Natural killer cell (primary cell): Measurements from ENCODE around the gene ANO10. TPM values are rescaled to one million over a fixed set of nuclear protein-coding genes. Genes with fewer than 3 reads are reported as not detected.
"Not testable (repeated sequence)": the region's sequence is repeated elsewhere in the genome, so short reads cannot be mapped to it uniquely, and the experiment has no call there.

Source experiments
- ATAC-seq, 3 donors: fragments of 150-1000 bp in 2 of 3; fragments of 200-7000 bp in 1 of 3; cut with Tn5 transposase; 1 replicate in 1 of 3; 2 replicates in 2 of 3; pipeline ENCODE4 v1.10.0; 2021; ENCODE audit warnings: mild to moderate bottlenecking in 2 of 3, moderate library complexity in 2 of 3
- DNase-seq, 2 donors: peaks; one replicate each; pipeline versions ENCODE4 v3.0.0 to v3.0.0-alpha.2; 2013 to 2021; ENCODE audit warnings: mixed read lengths in 1 of 2
- H3K27ac ChIP-seq: one replicate; pipeline ENCODE4 v1.5.1; 2013; ENCODE audit warnings: mild to moderate bottlenecking, low read length
- H3K27me3 ChIP-seq: one replicate; pipeline ENCODE4 v1.6.1; 2013; ENCODE audit warnings: low read length; ENCODE audit not compliant: control insufficient read depth, insufficient read depth
- H3K36me3 ChIP-seq: one replicate; pipeline ENCODE4 v1.6.1; 2013; ENCODE audit warnings: low read length; ENCODE audit not compliant: control insufficient read depth, insufficient read depth
- H3K4me1 ChIP-seq: one replicate; pipeline ENCODE4 v1.6.1; 2013; ENCODE audit warnings: low read length; ENCODE audit not compliant: control insufficient read depth, insufficient read depth
- H3K4me3 ChIP-seq: one replicate; pipeline ENCODE4 v1.5.1; 2013; ENCODE audit warnings: low read length
- H3K9me3 ChIP-seq: one replicate; pipeline ENCODE4 v1.6.1; 2013; ENCODE audit warnings: low read length; ENCODE audit not compliant: control insufficient read depth, insufficient read depth
- H3K27ac Mint-ChIP-seq, 2 donors: one replicate each; pipeline ENCODE4 v1.8.0; 2022; ENCODE audit warnings: mild to moderate bottlenecking in 2 of 2, mixed read lengths in 2 of 2, moderate library complexity in 1 of 2
- H3K27me3 Mint-ChIP-seq, 2 donors: one replicate each; pipeline ENCODE4 v1.8.0; 2022; ENCODE audit warnings: low read depth in 2 of 2, mixed read lengths in 2 of 2
- H3K36me3 Mint-ChIP-seq: one replicate; pipeline ENCODE4 v1.8.0; 2022; ENCODE audit warnings: mixed read lengths
- H3K4me1 Mint-ChIP-seq, 2 donors: one replicate each; pipeline ENCODE4 v1.8.0; 2022; ENCODE audit warnings: mixed read lengths in 2 of 2
- H3K4me3 Mint-ChIP-seq: one replicate; pipeline ENCODE4 v1.8.0; 2022; ENCODE audit warnings: mild to moderate bottlenecking, moderate library complexity, mixed read lengths
- H3K9me3 Mint-ChIP-seq, 2 donors: one replicate each; pipeline ENCODE4 v1.8.0; 2022; ENCODE audit warnings: mixed read lengths in 2 of 2
- WGBS: methylation state at CpG from one replicate; pipeline ENCODE4 v1.1.7; 2013; ENCODE audit warnings: missing lambda C conversion rate; ENCODE audit not compliant: insufficient coverage; 5-methylcytosine and 5-hydroxymethylcytosine counted together
- intact Hi-C: fragments of 100-400 bp; cut with micrococcal nuclease; formaldehyde crosslinking; loops from one replicate; pipeline ENCODE4 v1.14.2; 2022
- total RNA-seq, 4 donors: library from RNA; stranded (reverse); fragments of 120-200 nt in 1 of 4; gene quantifications; one replicate each; pipeline versions ENCODE4 v1.2.3 to v1.2.4, GENCODE V29; 2013 to 2022
- TF ChIP-seq, protein P1 (sequence below): fragments of 200-600 bp; IDR thresholded peaks from one replicate; pipeline ENCODE4 v1.8.0; 2022; ENCODE audit warnings: antibody characterized with exemption

ANO10 gene
- total RNA-seq, 3 donors from 2014 or later (not counting 1 experiment from before 2014, with no cell fraction given) = 8.9 to 11.2 (median 10.9) TPM

DNA sequence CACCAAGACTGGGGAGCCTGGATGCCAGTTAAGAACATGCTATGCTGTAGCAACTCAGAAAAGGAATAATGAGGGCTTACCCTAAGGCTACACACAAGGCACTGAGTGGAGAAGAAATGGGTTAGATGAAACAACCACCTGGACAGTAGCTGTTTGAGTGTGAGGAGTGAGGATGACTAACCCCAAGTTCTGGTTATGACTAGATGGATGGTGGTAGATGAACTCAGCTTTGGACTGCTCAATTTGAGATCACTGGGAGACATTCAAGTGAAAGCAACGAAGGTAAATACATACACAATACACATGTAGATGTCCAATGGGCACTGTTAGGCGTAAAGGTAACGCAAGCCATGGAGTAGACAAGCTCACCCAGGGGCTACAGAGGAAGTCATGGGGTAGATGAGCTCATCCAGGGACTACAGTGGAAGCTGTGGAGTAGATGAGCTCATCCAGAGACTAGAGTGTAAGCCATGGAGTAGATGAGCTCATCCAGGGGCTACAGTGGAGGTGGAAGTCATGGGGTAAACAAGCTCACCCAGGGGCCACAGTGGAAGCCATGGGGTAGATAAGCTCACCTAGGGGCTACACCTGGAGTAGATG lies 98.3 kb downstream of the ANO10 start:
- H3K4me3 ChIP-seq = no peak overlapping the region
- TF ChIP-seq, protein P1, sequence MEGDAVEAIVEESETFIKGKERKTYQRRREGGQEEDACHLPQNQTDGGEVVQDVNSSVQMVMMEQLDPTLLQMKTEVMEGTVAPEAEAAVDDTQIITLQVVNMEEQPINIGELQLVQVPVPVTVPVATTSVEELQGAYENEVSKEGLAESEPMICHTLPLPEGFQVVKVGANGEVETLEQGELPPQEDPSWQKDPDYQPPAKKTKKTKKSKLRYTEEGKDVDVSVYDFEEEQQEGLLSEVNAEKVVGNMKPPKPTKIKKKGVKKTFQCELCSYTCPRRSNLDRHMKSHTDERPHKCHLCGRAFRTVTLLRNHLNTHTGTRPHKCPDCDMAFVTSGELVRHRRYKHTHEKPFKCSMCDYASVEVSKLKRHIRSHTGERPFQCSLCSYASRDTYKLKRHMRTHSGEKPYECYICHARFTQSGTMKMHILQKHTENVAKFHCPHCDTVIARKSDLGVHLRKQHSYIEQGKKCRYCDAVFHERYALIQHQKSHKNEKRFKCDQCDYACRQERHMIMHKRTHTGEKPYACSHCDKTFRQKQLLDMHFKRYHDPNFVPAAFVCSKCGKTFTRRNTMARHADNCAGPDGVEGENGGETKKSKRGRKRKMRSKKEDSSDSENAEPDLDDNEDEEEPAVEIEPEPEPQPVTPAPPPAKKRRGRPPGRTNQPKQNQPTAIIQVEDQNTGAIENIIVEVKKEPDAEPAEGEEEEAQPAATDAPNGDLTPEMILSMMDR = no peak
- WGBS = 73% methylated on average over 3 of the region's 3 CpGs

GRCh38 chr3:43522727-43523362 lies 99.0 kb downstream of the ANO10 start:
- ATAC-seq = no peak
- Histone ChIP-seq H3K9me3 (peaks cover 13% of the 10 kb centered on the region), H3K4me3 (no peak overlapping the region), H3K4me1 (no peaks in the 10 kb centered on the region), H3K27ac (no peak overlapping the region), H3K36me3 (no peaks in the 10 kb centered on the region), H3K27me3 (no peaks in the 10 kb centered on the region)
- H3K9me3 Mint-ChIP-seq = peaks cover 8 to 12% of the 10 kb centered on the region in 2 donors
- no peaks in the 10 kb centered on the region for H3K4me1 Mint-ChIP-seq
- no peak overlapping the region for H3K27ac Mint-ChIP-seq
- H3K4me3 Mint-ChIP-seq = no peak overlapping the region
- no peak for DNase-seq
- H3K27me3 Mint-ChIP-seq = no peaks in the 10 kb centered on the region
- TF ChIP-seq, protein P1 = no peak
- WGBS = 87% methylated on average over 3 of the region's 3 CpGs
- H3K36me3 Mint-ChIP-seq = peaks cover 20% of the 10 kb centered on the region
- intact Hi-C loops = no loop called here

More for the DNA sequence above, 98.3 kb downstream of the ANO10 start:
- no peak overlapping the region for H3K4me3 Mint-ChIP-seq
- ATAC-seq = no peak
- peaks cover 9% of the 10 kb centered on the region for H3K9me3 ChIP-seq
- peaks cover 6 to 13% of the 10 kb centered on the region in 2 donors for H3K9me3 Mint-ChIP-seq
- no peaks in the 10 kb centered on the region for H3K36me3 ChIP-seq
- H3K27me3 Mint-ChIP-seq = no peaks in the 10 kb centered on the region
- intact Hi-C loops = no loop called here
- H3K27ac ChIP-seq = no peak overlapping the region
- H3K4me1 ChIP-seq = no peaks in the 10 kb centered on the region
- no peaks in the 10 kb centered on the region for H3K27me3 ChIP-seq
- no peak overlapping the region for H3K27ac Mint-ChIP-seq
- H3K36me3 Mint-ChIP-seq = peaks cover 26% of the 10 kb centered on the region
- DNase-seq = no peak
- H3K4me1 Mint-ChIP-seq = no peaks in the 10 kb centered on the region

- Histone ChIP-seq H3K27me3 (no peaks in the 10 kb centered on the region), H3K36me3 (no peaks in the 10 kb centered on the region), H3K27ac (no peak overlapping the region), H3K9me3 (peaks cover 13% of the 10 kb centered on the region), H3K4me3 (no peak overlapping the region), H3K4me1 (no peaks in the 10 kb centered on the region)
- ATAC-seq (no peak), DNase-seq (no peak)
- Mint-ChIP-seq H3K4me1 (no peaks in the 10 kb centered on the region), H3K9me3 (peaks cover 6 to 12% of the 10 kb centered on the region in 2 donors), H3K4me3 (no peak overlapping the region), H3K27me3 (no peaks in the 10 kb centered on the region), H3K36me3 (peaks cover 15% of the 10 kb centered on the region), H3K27ac (no peak overlapping the region)
- 88% methylated on average over 1 of the region's 1 CpG for WGBS
- TF ChIP-seq, protein P1 = no peak
- intact Hi-C loops = no loop called here
Measured at GRCh38 chr3:43521941-43522340, 99.9 kb downstream of the ANO10 start.

DNA sequence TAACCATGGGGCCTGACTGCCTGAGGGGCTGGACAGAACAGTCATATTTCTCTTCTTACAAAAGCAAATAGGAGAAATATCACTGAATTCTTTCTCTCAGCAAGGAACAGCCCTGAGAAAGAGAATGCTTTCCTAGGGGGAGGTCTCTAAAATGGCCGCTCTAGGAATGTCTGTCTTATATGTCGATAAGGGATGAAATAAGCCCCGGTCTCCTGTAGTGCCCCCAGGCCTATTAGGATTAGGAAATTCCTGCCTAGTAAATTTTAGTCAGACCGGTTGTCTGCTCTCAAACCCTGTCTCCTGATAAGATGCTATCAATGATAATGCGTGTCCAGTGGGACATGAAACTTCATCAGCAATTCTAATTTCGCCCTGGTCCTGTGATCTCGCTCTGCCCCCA lies 103.3 kb downstream of the ANO10 start:
- H3K9me3 Mint-ChIP-seq = peaks cover 6 to 15% of the 10 kb centered on the region in 2 donors
- intact Hi-C loops = not testable (repeated sequence)
- WGBS = 96% methylated on average over 7 of the region's 7 CpGs

More for the DNA sequence above, 103.3 kb downstream of the ANO10 start:
- ATAC-seq, H3K27ac Mint-ChIP-seq, H3K4me1 ChIP-seq, DNase-seq, H3K4me1 Mint-ChIP-seq, H3K27me3 Mint-ChIP-seq, H3K27me3 ChIP-seq, H3K36me3 ChIP-seq, H3K4me3 Mint-ChIP-seq, H3K27ac ChIP-seq, H3K4me3 ChIP-seq: not testable (repeated sequence)
- peaks cover 15% of the 10 kb centered on the region for H3K36me3 Mint-ChIP-seq
- peaks cover 13% of the 10 kb centered on the region for H3K9me3 ChIP-seq
